Astrocyte (in vitro differentiated cells and primary cell): ENCODE measurements around the gene C10orf62.
"Not testable (repeated sequence)": the region's sequence is repeated elsewhere in the genome, so short reads cannot be mapped to it uniquely, and the experiment has no call there.

Source experiments
- EZH2 ChIP-seq: IDR thresholded peaks from 2 replicates; pipeline ENCODE4 v1.6.1; 2012; ENCODE audit warnings: mild to moderate bottlenecking, low read length, inconsistent platforms; ENCODE audit not compliant: insufficient read depth
- TF ChIP-seq, protein P1 (sequence below): IDR thresholded peaks from 2 replicates; pipeline ENCODE4 v1.5.1; 2011; ENCODE audit warnings: low read depth, mild to moderate bottlenecking, inconsistent platforms, low read length, moderate library complexity; ENCODE audit not compliant: insufficient read depth

GRCh38 chr10:97562329-97562728 lies 27.2 kb upstream of the C10orf62 start:
- TF ChIP-seq, protein P1, sequence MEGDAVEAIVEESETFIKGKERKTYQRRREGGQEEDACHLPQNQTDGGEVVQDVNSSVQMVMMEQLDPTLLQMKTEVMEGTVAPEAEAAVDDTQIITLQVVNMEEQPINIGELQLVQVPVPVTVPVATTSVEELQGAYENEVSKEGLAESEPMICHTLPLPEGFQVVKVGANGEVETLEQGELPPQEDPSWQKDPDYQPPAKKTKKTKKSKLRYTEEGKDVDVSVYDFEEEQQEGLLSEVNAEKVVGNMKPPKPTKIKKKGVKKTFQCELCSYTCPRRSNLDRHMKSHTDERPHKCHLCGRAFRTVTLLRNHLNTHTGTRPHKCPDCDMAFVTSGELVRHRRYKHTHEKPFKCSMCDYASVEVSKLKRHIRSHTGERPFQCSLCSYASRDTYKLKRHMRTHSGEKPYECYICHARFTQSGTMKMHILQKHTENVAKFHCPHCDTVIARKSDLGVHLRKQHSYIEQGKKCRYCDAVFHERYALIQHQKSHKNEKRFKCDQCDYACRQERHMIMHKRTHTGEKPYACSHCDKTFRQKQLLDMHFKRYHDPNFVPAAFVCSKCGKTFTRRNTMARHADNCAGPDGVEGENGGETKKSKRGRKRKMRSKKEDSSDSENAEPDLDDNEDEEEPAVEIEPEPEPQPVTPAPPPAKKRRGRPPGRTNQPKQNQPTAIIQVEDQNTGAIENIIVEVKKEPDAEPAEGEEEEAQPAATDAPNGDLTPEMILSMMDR: not testable (repeated sequence)
- TF ChIP-seq EZH2: not testable (repeated sequence)
